ENCODE results near the gene CASP3.

CASP3 gene

GRCh38 chr4:184649026-184649970 is at the start of gene CASP3, which contains the start of gene PRIMPOL:
Gene CASP3 (minus strand): TSS chr4:184649447. CDS start chr4:184638453, 10,994 bp downstream.
Gene PRIMPOL (plus strand): TSS chr4:184649738. CDS start chr4:184657141, 7,403 bp downstream.
- no peak for FAIRE-seq

- no peak for FAIRE-seq
Measured at GRCh38 chr4:184697956-184698355, 48.7 kb upstream of the CASP3 start.

- no peak for FAIRE-seq
Measured at GRCh38 chr4:184695178-184695896, 46.1 kb upstream of the CASP3 start.

GRCh38 chr4:184694412-184694956 is 45.2 kb upstream of the CASP3 start:
- no peak for FAIRE-seq

- no peak for FAIRE-seq
Measured at GRCh38 chr4:184693056-184693455, 43.8 kb upstream of the CASP3 start.

GRCh38 chr4:184689681-184690080 is 40.4 kb upstream of the CASP3 start:
- no peak for FAIRE-seq

- no peak for FAIRE-seq
Measured at GRCh38 chr4:184688447-184688846, 39.2 kb upstream of the CASP3 start.

GRCh38 chr4:184688005-184688404 is 38.8 kb upstream of the CASP3 start:
- no peak for FAIRE-seq

- FAIRE-seq: no peak
Measured at GRCh38 chr4:184684491-184685189, 35.4 kb upstream of the CASP3 start.

- no peak for FAIRE-seq
Measured at GRCh38 chr4:184681916-184682315, 32.7 kb upstream of the CASP3 start.

- no peak for FAIRE-seq
Measured at GRCh38 chr4:184680698-184681097, 31.5 kb upstream of the CASP3 start.

- FAIRE-seq: no peak
Measured at GRCh38 chr4:184675821-184676492, 26.7 kb upstream of the CASP3 start.

- FAIRE-seq: no peak
Measured at GRCh38 chr4:184675018-184675417, 25.8 kb upstream of the CASP3 start.

GRCh38 chr4:184674011-184674410 is 24.8 kb upstream of the CASP3 start:
- no peak for FAIRE-seq

- no peak for FAIRE-seq
Measured at GRCh38 chr4:184672741-184673140, 23.5 kb upstream of the CASP3 start.

GRCh38 chr4:184671101-184671500 is 21.9 kb upstream of the CASP3 start:
- FAIRE-seq: no peak

GRCh38 chr4:184669251-184669650 is 20.0 kb upstream of the CASP3 start:
- FAIRE-seq: no peak

GRCh38 chr4:184668511-184669114 is 19.4 kb upstream of the CASP3 start:
- no peak for FAIRE-seq

- FAIRE-seq: no peak
Measured at GRCh38 chr4:184668096-184668495, 18.8 kb upstream of the CASP3 start.

- FAIRE-seq: no peak
Measured at GRCh38 chr4:184666670-184667069, 17.4 kb upstream of the CASP3 start.

- no peak for FAIRE-seq
Measured at GRCh38 chr4:184664445-184665210, 15.4 kb upstream of the CASP3 start.

All from TTC549 (cell line).